Right lobe of liver (tissue), 4 donors: ENCODE results near the gene RBP2.

ENCODE experiments used
- CTCF ChIP-seq, 4 donors: fragments of 200-600 bp in 3 of 4; fragments of 450-650 bp in 1 of 4; IDR thresholded peaks; one replicate each; pipeline versions ENCODE4 v1.5.1 to v1.8.0; 2016 to 2022; ENCODE audit warnings: antibody characterized with exemption in 4 of 4, mild to moderate bottlenecking in 2 of 4
- POLR2A ChIP-seq: fragments of 450-650 bp; IDR thresholded peaks from one replicate; pipeline ENCODE4 v1.6.1; 2017; ENCODE audit warnings: antibody characterized with exemption, mild to moderate bottlenecking
- donor health status: DM: no; HTN: no; CAD: no.
- donor health status: DM: no; HTN: no; CAD: no.
- donor health status: DM: no; HTN: yes; CAD: no.

GRCh38 chr3:139505829-139506386 lies 29.6 kb upstream of the RBP2 start:
- TF ChIP-seq CTCF (IDR thresholded peaks at IDR 0.05) (no peak), POLR2A (no peak)
